ENCODE data around the gene KDM4B.
"Not testable (repeated sequence)": the region's sequence is repeated elsewhere in the genome, so short reads cannot be mapped to it uniquely, and the experiment has no call there.

Gene KDM4B

GRCh38 chr19:4952945-4953344, 16.0 kb upstream of the KDM4B start:
- Mint-ChIP-seq H3K27ac (no peak overlapping the region), H3K4me3 (no peak overlapping the region), H3K36me3 (peaks cover 40 to 53% of the 10 kb centered on the region in 2 donors), H3K4me1 (peaks cover 0 to 2% of the 10 kb centered on the region in 2 donors), H3K9me3 (no peaks in the 10 kb centered on the region), H3K27me3 (no peaks in the 10 kb centered on the region)
- ATAC-seq (replicated peaks) (no peak), DNase-seq (no peak)

GRCh38 chr19:4954320-4955149, 14.4 kb upstream of the KDM4B start:
- H3K9me3 Mint-ChIP-seq; DNase-seq; H3K27ac Mint-ChIP-seq; H3K27me3 Mint-ChIP-seq; H3K4me1 Mint-ChIP-seq; ATAC-seq (replicated peaks): not testable (repeated sequence)
- Mint-ChIP-seq H3K36me3 (peaks cover 49 to 55% of the 10 kb centered on the region in 2 donors), H3K4me3 (peak overlapping the region in 1 of 2 donors; percentile 11)

- Mint-ChIP-seq H3K27ac (peak overlapping the region; percentile 67), H3K4me1 (peaks cover 0 to 4% of the 10 kb centered on the region in 2 donors), H3K27me3 (no peaks in the 10 kb centered on the region), H3K36me3 (peaks cover 49 to 56% of the 10 kb centered on the region in 2 donors), H3K4me3 (no peak overlapping the region), H3K9me3 (no peaks in the 10 kb centered on the region)
- DNase-seq (no peak), ATAC-seq (replicated peaks) (no peak)
Observed at GRCh38 chr19:4955274-4955673, 13.6 kb upstream of the KDM4B start.

GRCh38 chr19:4957981-4958380, 10.9 kb upstream of the KDM4B start:
- Mint-ChIP-seq H3K4me3 (no peak overlapping the region), H3K9me3 (no peaks in the 10 kb centered on the region), H3K27ac (no peak overlapping the region), H3K4me1 (peaks cover 0 to 4% of the 10 kb centered on the region in 2 donors), H3K27me3 (no peaks in the 10 kb centered on the region), H3K36me3 (peaks cover 33 to 40% of the 10 kb centered on the region in 2 donors)
- DNase-seq, result no peak
- no peak for ATAC-seq (replicated peaks)

- H3K27ac Mint-ChIP-seq, result no peak overlapping the region
- H3K4me1 Mint-ChIP-seq, result peaks cover 0 to 2% of the 10 kb centered on the region in 2 donors
- no peaks in the 10 kb centered on the region for H3K9me3 Mint-ChIP-seq
- no peak for ATAC-seq (replicated peaks)
- no peaks in the 10 kb centered on the region for H3K27me3 Mint-ChIP-seq
- DNase-seq, result no peak
- H3K4me3 Mint-ChIP-seq, result no peak overlapping the region
- H3K36me3 Mint-ChIP-seq, result peaks cover 13 to 24% of the 10 kb centered on the region in 2 donors
Observed at GRCh38 chr19:4962085-4962619, 6.8 kb upstream of the KDM4B start.

- no peak for ATAC-seq (replicated peaks)
- peaks cover 2 to 11% of the 10 kb centered on the region in 2 donors for H3K36me3 Mint-ChIP-seq
- no peak overlapping the region for H3K4me3 Mint-ChIP-seq
- no peak for DNase-seq
- peaks cover 10 to 13% of the 10 kb centered on the region in 2 donors for H3K4me1 Mint-ChIP-seq
- no peaks in the 10 kb centered on the region for H3K27me3 Mint-ChIP-seq
- no peak overlapping the region for H3K27ac Mint-ChIP-seq
- no peaks in the 10 kb centered on the region for H3K9me3 Mint-ChIP-seq
Observed at GRCh38 chr19:4965061-4965460, 3.9 kb upstream of the KDM4B start.

GRCh38 chr19:4966591-4966990, 2.3 kb upstream of the KDM4B start:
- Mint-ChIP-seq H3K9me3 (no peaks in the 10 kb centered on the region), H3K4me1 (peaks cover 23 to 28% of the 10 kb centered on the region in 2 donors), H3K4me3 (no peak overlapping the region), H3K27me3 (no peaks in the 10 kb centered on the region), H3K27ac (peak overlapping the region; percentile 9), H3K36me3 (peaks cover 2 to 12% of the 10 kb centered on the region in 2 donors)
- DNase-seq (no peak), ATAC-seq (replicated peaks) (no peak)

GRCh38 chr19:4967738-4968461, 1.0 kb upstream of the KDM4B start:
- peak overlapping the region; percentile 94 for H3K27ac Mint-ChIP-seq
- ATAC-seq (replicated peaks), result no peak
- peak overlapping the region; percentile 81 to 88 for H3K4me3 Mint-ChIP-seq
- H3K9me3 Mint-ChIP-seq, result no peaks in the 10 kb centered on the region
- H3K36me3 Mint-ChIP-seq, result peaks cover 2 to 12% of the 10 kb centered on the region in 2 donors
- H3K4me1 Mint-ChIP-seq, result peaks cover 30 to 41% of the 10 kb centered on the region in 2 donors
- H3K27me3 Mint-ChIP-seq, result no peaks in the 10 kb centered on the region
- no peak for DNase-seq

- ATAC-seq (replicated peaks), result no peak
- Mint-ChIP-seq H3K36me3 (peaks cover 2 to 8% of the 10 kb centered on the region in 2 donors), H3K4me1 (peaks cover 30 to 45% of the 10 kb centered on the region in 2 donors), H3K4me3 (peak overlapping the region; percentile 93 to 94), H3K27ac (peak overlapping the region; percentile 93), H3K27me3 (no peaks in the 10 kb centered on the region), H3K9me3 (no peaks in the 10 kb centered on the region)
- DNase-seq, result no peak
Observed at GRCh38 chr19:4969292-4969771, 419 bp downstream of the KDM4B start.

- ATAC-seq (replicated peaks) (peak; percentile 29 to 41), DNase-seq (peak; percentile 47)
- peaks cover 32 to 51% of the 10 kb centered on the region in 2 donors for H3K4me1 Mint-ChIP-seq
- peak overlapping the region; percentile 93 to 94 for H3K4me3 Mint-ChIP-seq
- peaks cover 3 to 9% of the 10 kb centered on the region in 2 donors for H3K36me3 Mint-ChIP-seq
- H3K9me3 Mint-ChIP-seq, result no peaks in the 10 kb centered on the region
- peak overlapping the region; percentile 93 for H3K27ac Mint-ChIP-seq
- no peaks in the 10 kb centered on the region for H3K27me3 Mint-ChIP-seq
Observed at GRCh38 chr19:4969772-4970531, 1.0 kb downstream of the KDM4B start.

GRCh38 chr19:4970558-4971423, 1.9 kb downstream of the KDM4B start:
- DNase-seq (no peak), ATAC-seq (replicated peaks) (no peak)
- no peaks in the 10 kb centered on the region for H3K9me3 Mint-ChIP-seq
- H3K4me3 Mint-ChIP-seq, result peak overlapping the region; percentile 93 to 94
- H3K36me3 Mint-ChIP-seq, result peaks cover 4 to 8% of the 10 kb centered on the region in 2 donors
- H3K27me3 Mint-ChIP-seq, result no peaks in the 10 kb centered on the region
- peak overlapping the region; percentile 93 for H3K27ac Mint-ChIP-seq
- H3K4me1 Mint-ChIP-seq, result peaks cover 33 to 55% of the 10 kb centered on the region in 2 donors

GRCh38 chr19:4971424-4971793, 2.5 kb downstream of the KDM4B start:
- no peaks in the 10 kb centered on the region for H3K9me3 Mint-ChIP-seq
- H3K27ac Mint-ChIP-seq, result peak overlapping the region; percentile 53
- ATAC-seq (replicated peaks) (no peak), DNase-seq (no peak)
- H3K4me1 Mint-ChIP-seq, result peaks cover 37 to 62% of the 10 kb centered on the region in 2 donors
- H3K27me3 Mint-ChIP-seq, result no peaks in the 10 kb centered on the region
- H3K4me3 Mint-ChIP-seq, result peak overlapping the region; percentile 72 to 94
- H3K36me3 Mint-ChIP-seq, result peaks cover 4 to 8% of the 10 kb centered on the region in 2 donors

Measured in stimulated activated naive B cell treated with anti-CD40 and anti-IgM and Interleukin-4, amounts not matched to agents 10 μg/mL and 1 μg/mL and 100 μg/mL, for 72 hours (primary cell).